SU-DHL-6 (cell line): ENCODE data around the gene CRYBB2.

Source experiments
- CTCF ChIP-seq: fragments of 200-600 bp; sonication (generic); IDR thresholded peaks from one replicate; pipeline ENCODE4 v1.5.1; 2017; ENCODE audit warnings: antibody characterized with exemption, mild to moderate bottlenecking, low read length, moderate library complexity; ENCODE audit not compliant: insufficient read depth, poor library complexity, severe bottlenecking
- EZH2phosphoT487 ChIP-seq: fragments of 200-600 bp; sonication (generic), shearing (Covaris generic); conservative IDR thresholded peaks from 2 replicates; pipeline ENCODE4 v1.6.1; 2018; ENCODE audit warnings: mild to moderate bottlenecking, antibody characterized with exemption, low read length, moderate library complexity, mixed read lengths

- TF ChIP-seq CTCF (no peak), EZH2phosphoT487 (no peak)
These were observed 23.1 kb upstream of the CRYBB2 start for GRCh38 chr22:25196326-25196725.
